HepG2 (cell line): ENCODE results near the gene ARMH3. TPM values are rescaled to one million over a fixed set of nuclear protein-coding genes. Genes with fewer than 3 reads are reported as not detected.

Experiments
- ATAC-seq: fragments of 200-7000 bp; cut with Tn5 transposase; 3 replicates; pipeline ENCODE4 v1.9.1; 2020; ENCODE audit warnings: mild to moderate bottlenecking, moderate library complexity
- BruUV-seq: library from RNA; stranded (reverse); fragments of 400-500 nt; replicated peaks from 2 replicates; lab custom pipeline; 2021; lab: Mats Ljungman, UMichigan
- CTCF ChIA-PET: fragments of 300-600 bp; formaldehyde crosslinking; extraction: SDS; loops from one replicate; lab custom pipeline; 2021; ENCODE audit warnings: low total read pairs, inconsistent platforms, low intra/inter-chr PET ratio; lab: Yijun Ruan, JAX
- POLR2A ChIA-PET: fragments of 350-600 bp; sonication (Branson Sonifier 250); formaldehyde crosslinking; loops from one replicate; lab custom pipeline; 2020; ENCODE audit warnings: antibody characterized with exemption, inconsistent platforms; lab: Yijun Ruan, JAX
- DNase-seq: peaks from one replicate; pipeline ENCODE4 v3.0.0-alpha.2; 2015; ENCODE audit warnings: low spot score
- FAIRE-seq: peaks from 3 replicates; lab custom pipeline; 2011; peaks lifted over from hg19 to GRCh38; lab: Jason Lieb, UNC
- H2AFZ ChIP-seq: one replicate; pipeline ENCODE4 v1.6.1; 2011; ENCODE audit warnings: low read length, inconsistent platforms
- H3K27ac ChIP-seq: fragments of 300-600 bp; 3 replicates; pipeline ENCODE4 v1.8.0; 2011; ENCODE audit warnings: mixed run types, mild to moderate bottlenecking, mixed read lengths, low read length, inconsistent platforms; ENCODE audit not compliant: insufficient read depth; ENCODE audit errors: extremely low read length
- H3K27me3 ChIP-seq, 2 experiments: fragments of 200-600 bp in 1 of 2; 2 replicates in 1 of 2; 3 replicates in 1 of 2; pipeline versions ENCODE4 v1.6.0 to v1.8.0; 2011; ENCODE audit warnings: low read length in 2 of 2, mild to moderate bottlenecking in 2 of 2, moderate library complexity in 2 of 2, inconsistent platforms in 1 of 2; ENCODE audit not compliant: insufficient read depth in 2 of 2, control insufficient read depth in 1 of 2
- H3K36me3 ChIP-seq, 2 experiments: fragments of 200-600 bp in 1 of 2; replicated peaks in 1 of 2; 2 replicates in 1 of 2; 3 replicates in 1 of 2; pipeline versions ENCODE4 v1.5.1 to v1.8.0; 2011; ENCODE audit warnings: low read length in 2 of 2, inconsistent platforms in 1 of 2; ENCODE audit not compliant: insufficient read depth in 2 of 2, control insufficient read depth in 1 of 2
- H3K4me1 ChIP-seq: 2 replicates; pipeline ENCODE4 v1.5.1; 2012; ENCODE audit warnings: low read length, inconsistent platforms; ENCODE audit not compliant: insufficient read depth
- H3K4me2 ChIP-seq: 2 replicates; pipeline ENCODE4 v1.6.0; 2011; ENCODE audit warnings: low read depth, low read length, inconsistent platforms
- H3K4me3 ChIP-seq, 3 experiments: fragments of 200-600 bp in 1 of 3; sonication (generic), shearing (Covaris generic) in 1 of 3; replicated peaks in 1 of 3; 2 replicates each; pipeline ENCODE4 v1.5.1; 2011 to 2016; ENCODE audit warnings: low read length in 3 of 3, inconsistent platforms in 2 of 3, low read depth in 2 of 3, mild to moderate bottlenecking in 2 of 3, control low read depth in 1 of 3, mixed read lengths in 1 of 3; ENCODE audit not compliant: insufficient read depth in 1 of 3
- H3K79me2 ChIP-seq: one replicate; pipeline ENCODE4 v1.6.1; 2011; ENCODE audit warnings: low read length, inconsistent platforms; ENCODE audit not compliant: insufficient read depth
- H3K9ac ChIP-seq: 2 replicates; pipeline ENCODE4 v1.6.0; 2011; ENCODE audit warnings: mild to moderate bottlenecking, low read depth, low read length, inconsistent platforms; ENCODE audit not compliant: insufficient read depth
- H3K9me3 ChIP-seq: 2 replicates; pipeline ENCODE4 v1.5.1; 2012; ENCODE audit warnings: mild to moderate bottlenecking, low read length
- H4K20me1 ChIP-seq: 2 replicates; pipeline ENCODE4 v1.6.0; 2011; ENCODE audit warnings: inconsistent platforms, mild to moderate bottlenecking, low read length, moderate library complexity; ENCODE audit not compliant: insufficient read depth
- JUND ChIP-seq: sonication (generic); formaldehyde crosslinking; IDR thresholded peaks from 2 replicates; pipeline ENCODE4 v1.8.0; 2022; ENCODE audit warnings: mild to moderate bottlenecking, missing genetic modification reagents
- ZC3H13 ChIP-seq: sonication (generic); formaldehyde crosslinking; IDR thresholded peaks from 2 replicates; pipeline ENCODE4 v1.8.1; 2023; ENCODE audit warnings: mild to moderate bottlenecking, missing genetic modification reagents, moderate library complexity
- ZNF407 ChIP-seq: sonication (generic); formaldehyde crosslinking; IDR thresholded peaks from one replicate; pipeline ENCODE4 v1.5.1; 2020; ENCODE audit warnings: mild to moderate bottlenecking, missing genetic modification reagents; ENCODE audit errors: not compliant biosample characterization
- ZNF414 ChIP-seq: sonication (generic); formaldehyde crosslinking; IDR thresholded peaks from 2 replicates; pipeline ENCODE4 v1.5.0; 2020; ENCODE audit warnings: missing genetic modification reagents
- ZNF646 ChIP-seq: sonication (generic); formaldehyde crosslinking; IDR thresholded peaks from 2 replicates; pipeline ENCODE4 v1.9.0; 2021; ENCODE audit warnings: mild to moderate bottlenecking, missing genetic modification reagents
- WGBS: methylation state at CpG from one replicate; pipeline ENCODE4 v1.1.6; 2017; ENCODE audit warnings: low lambda C conversion rate; 5-methylcytosine and 5-hydroxymethylcytosine counted together
- in situ Hi-C: cut with HindIII; loops from 2 replicates; pipeline ENCODE4 v1.10.0; 2017; ENCODE audit warnings: low pct_unique_long_range_greater_than_20kb; ENCODE audit not compliant: extremely low pct_ligation_motif_present
- intact Hi-C: fragments of 100-400 bp; cut with micrococcal nuclease; formaldehyde crosslinking; loops from one replicate; pipeline ENCODE4 v1.10.0; 2022; ENCODE audit not compliant: unreplicated experiment
- polyA plus RNA-seq, 8 experiments: library from polyadenylated mRNA; depleted of rRNA in 3 of 8; stranded (reverse) in 7 of 8; unstranded in 1 of 8; fragments of >200 nt; fragmentation: Illumina TruSeq in 4 of 8; extraction: Trizol in 4 of 8; gene quantifications; 2 replicates each; pipeline versions ENCODE4 v1.2.1 to v1.2.3, GENCODE V29; 2011 to 2016; ENCODE audit warnings: low read depth in 4 of 8, missing spikeins in 1 of 8, mixed read lengths in 1 of 8; ENCODE audit not compliant: insufficient read depth in 1 of 8
- total RNA-seq, 5 experiments: library from RNA; depleted of rRNA; stranded (reverse); fragments of >200 nt; fragmentation: Illumina TruSeq; extraction: Trizol; gene quantifications; 2 replicates each; pipeline ENCODE4 v1.2.3, GENCODE V29; 2016; ENCODE audit warnings: low read depth in 1 of 5

Gene ARMH3
- total and polyA plus RNA-seq, 2 of the 13 experiments (the other 11 are each of a cell fraction or from before 2014, with no cell fraction given) = 8.4 to 16.9 TPM

- TF ChIP-seq ZNF407 (CRISPR knock-in tag) (no peak), ZNF414 (no peak)
Measured at GRCh38 chr10:101968940-101969321, 87.0 kb downstream of the ARMH3 start (continued).

- peaks cover 5 to 33% of the 10 kb centered on the region in 2 experiments for H3K36me3 ChIP-seq
- ChIA-PET POLR2A (no interaction called here), CTCF (no interaction called here)
- no peaks in the 10 kb centered on the region for H4K20me1 ChIP-seq
- no TSS peak for BruUV-seq
- H3K27me3 ChIP-seq = no peaks in the 10 kb centered on the region
- intact Hi-C loops (no loop called here), in situ Hi-C loops (no loop called here)
- 93% methylated on average over 2 of the region's 2 CpGs for WGBS
- DNase-seq (no peak), ATAC-seq (no peak), FAIRE-seq (no peak)
- H3K4me1 ChIP-seq = no peaks in the 10 kb centered on the region
- H3K4me3 ChIP-seq = no peak overlapping the region
- H3K4me2 ChIP-seq = no peak overlapping the region
- H3K27ac ChIP-seq = no peak overlapping the region
- H2AFZ ChIP-seq = no peak overlapping the region
- no peak overlapping the region for H3K9ac ChIP-seq
- no peaks in the 10 kb centered on the region for H3K79me2 ChIP-seq
- H3K9me3 ChIP-seq = no peaks in the 10 kb centered on the region
- no peak for TF ChIP-seq ZNF646
- no peak for TF ChIP-seq ZC3H13
- no peak for TF ChIP-seq JUND (CRISPR knock-in tag)
Measured at GRCh38 chr10:101968286-101968939, 87.6 kb downstream of the ARMH3 start.
